K562 (cell line): ENCODE measurements around the gene POU2F1. TPM values are rescaled to one million over a fixed set of nuclear protein-coding genes. Genes with fewer than 3 reads are reported as not detected.

ENCODE experiments used
- ATAC-seq: fragments of 200-7000 bp; cut with Tn5 transposase; 3 replicates; pipeline ENCODE4 v1.9.1; 2020; ENCODE audit warnings: moderate library complexity
- BruUV-seq: library from RNA; stranded (reverse); fragments of 400-500 nt; replicated peaks from 2 replicates; lab custom pipeline; 2021; lab: Mats Ljungman, UMichigan
- CTCF ChIA-PET: fragments of 300-600 bp; formaldehyde crosslinking; extraction: SDS; loops from one replicate; lab custom pipeline; 2021; ENCODE audit warnings: low intra/inter-chr PET ratio; lab: Yijun Ruan, JAX
- POLR2A ChIA-PET: fragments of 300-600, 350-650 bp; sonication (Branson Sonifier 250); formaldehyde crosslinking; extraction: SDS; loops from one replicate; lab custom pipeline; 2021; ENCODE audit warnings: antibody characterized with exemption, inconsistent platforms; lab: Yijun Ruan, JAX
- DNase-seq, 4 experiments: peaks; one replicate each; pipeline versions ENCODE4 v3.0.0 to v3.0.0-alpha.2; 2011 to 2018; ENCODE audit warnings: low spot score in 3 of 4, mixed read lengths in 3 of 4; ENCODE audit errors: extremely low read depth in 1 of 4
- FAIRE-seq: peaks from 2 replicates; lab custom pipeline; 2011; peaks lifted over from hg19 to GRCh38; lab: Jason Lieb, UNC
- H2AFZ ChIP-seq: 2 replicates; pipeline ENCODE4 v1.6.0; 2011; ENCODE audit warnings: low read depth, low read length, control low read depth, inconsistent platforms
- H3K27ac ChIP-seq: fragments of 200-600 bp; 3 replicates; pipeline ENCODE4 v1.8.0; 2011; ENCODE audit warnings: low read depth, mild to moderate bottlenecking, control low read depth, inconsistent platforms, low read length, moderate library complexity, mixed read lengths; ENCODE audit errors: extremely low read depth
- H3K27me3 ChIP-seq, 2 experiments: fragments of 300-600 bp in 1 of 2; 2 replicates in 1 of 2; 3 replicates in 1 of 2; pipeline versions ENCODE4 v1.6.0 to v1.8.0; 2011; ENCODE audit warnings: inconsistent platforms in 2 of 2, low read length in 2 of 2, mild to moderate bottlenecking in 1 of 2, mixed read lengths in 1 of 2, moderate library complexity in 1 of 2; ENCODE audit not compliant: control insufficient read depth in 2 of 2, insufficient read depth in 2 of 2
- H3K36me3 ChIP-seq: fragments of 300-600 bp; 3 replicates; pipeline ENCODE4 v1.8.0; 2011; ENCODE audit warnings: mild to moderate bottlenecking, low read length, inconsistent platforms; ENCODE audit not compliant: control insufficient read depth, insufficient read depth
- H3K4me1 ChIP-seq, 2 experiments: fragments of 200-600 bp in 1 of 2; replicated peaks in 1 of 2; 2 replicates in 1 of 2; 3 replicates in 1 of 2; pipeline versions ENCODE4 v1.5.1 to v1.8.0; 2011; ENCODE audit warnings: inconsistent platforms in 2 of 2, low read length in 2 of 2, mild to moderate bottlenecking in 1 of 2, mixed read lengths in 1 of 2, moderate library complexity in 1 of 2; ENCODE audit not compliant: control insufficient read depth in 2 of 2, insufficient read depth in 2 of 2
- H3K4me2 ChIP-seq: 2 replicates; pipeline ENCODE4 v1.6.1; 2011; ENCODE audit warnings: low read length, control low read depth, inconsistent platforms, mixed read lengths; ENCODE audit not compliant: insufficient read depth
- H3K4me3 ChIP-seq: fragments of 200-600 bp; sonication (generic), shearing (Covaris generic); 2 replicates; pipeline ENCODE4 v1.5.1; 2016; ENCODE audit warnings: control low read depth, inconsistent platforms
- H3K79me2 ChIP-seq: fragments of 200-600 bp; 3 replicates; pipeline ENCODE4 v1.8.0; 2011; ENCODE audit warnings: low read length, inconsistent platforms; ENCODE audit not compliant: control insufficient read depth, insufficient read depth
- H3K9ac ChIP-seq, 2 experiments: 2 replicates each; pipeline versions ENCODE4 v1.6.0 to v1.6.1; 2011; ENCODE audit warnings: low read depth in 2 of 2, low read length in 2 of 2, control low read depth in 1 of 2, inconsistent platforms in 1 of 2, mild to moderate bottlenecking in 1 of 2, mixed read lengths in 1 of 2; ENCODE audit not compliant: insufficient read depth in 1 of 2
- H3K9me1 ChIP-seq: one replicate; pipeline ENCODE4 v1.6.0; 2011; ENCODE audit warnings: inconsistent platforms, mild to moderate bottlenecking, low read length, moderate library complexity; ENCODE audit not compliant: control insufficient read depth, insufficient read depth
- H3K9me3 ChIP-seq: replicated peaks from 2 replicates; pipeline ENCODE4 v1.5.1; 2011; ENCODE audit warnings: low read depth, low read length, inconsistent platforms; ENCODE audit not compliant: control insufficient read depth, insufficient read depth
- H4K20me1 ChIP-seq: replicated peaks from 2 replicates; pipeline ENCODE4 v1.6.1; 2011; ENCODE audit warnings: low read length, inconsistent platforms, mixed read lengths; ENCODE audit not compliant: control insufficient read depth, insufficient read depth
- ASH1L ChIP-seq: fragments of 450-650 bp; IDR thresholded peaks from 2 replicates; pipeline ENCODE4 v1.6.1; 2018; ENCODE audit warnings: borderline replicate concordance, mild to moderate bottlenecking, low read depth; ENCODE audit not compliant: partially characterized antibody
- ATF3 ChIP-seq, 2 experiments: fragments of 450-650 bp in 1 of 2; sonication (generic) in 1 of 2; formaldehyde crosslinking in 1 of 2; IDR thresholded peaks in 1 of 2; conservative IDR thresholded peaks in 1 of 2; 2 replicates each; pipeline versions ENCODE4 v1.6.1 to v1.8.1; 2016 to 2023; ENCODE audit warnings: mild to moderate bottlenecking in 2 of 2, moderate library complexity in 2 of 2, inconsistent platforms in 1 of 2, missing genetic modification reagents in 1 of 2
- CBX8 ChIP-seq: fragments of 200-600 bp; sonication (generic); IDR thresholded peaks from 2 replicates; pipeline ENCODE4 v1.6.1; 2012; ENCODE audit warnings: borderline replicate concordance, mixed run types, low read depth, mild to moderate bottlenecking, moderate library complexity, mixed read lengths, low read length, control low read depth, inconsistent platforms; ENCODE audit not compliant: poor library complexity, severe bottlenecking; ENCODE audit errors: extremely low read depth
- FOXP4 ChIP-seq: sonication (generic); formaldehyde crosslinking; IDR thresholded peaks from 2 replicates; pipeline ENCODE4 v1.8.0; 2022; ENCODE audit warnings: mild to moderate bottlenecking, missing genetic modification reagents, borderline replicate concordance
- NFIX ChIP-seq: fragments of 250-450 bp; sonication (Bioruptor Pico); IDR thresholded peaks from 2 replicates; pipeline ENCODE4 v1.4.0; 2020; ENCODE audit warnings: low read depth, mild to moderate bottlenecking, moderate library complexity
- NR2C1 ChIP-seq, 2 experiments: fragments of 450-650 bp; IDR thresholded peaks; 2 replicates each; pipeline ENCODE4 v1.6.1; 2017; ENCODE audit warnings: mild to moderate bottlenecking in 2 of 2, antibody characterized with exemption in 1 of 2, inconsistent platforms in 1 of 2, missing compliant biosample characterization in 1 of 2, missing genetic modification characterization in 1 of 2
- RFX7 ChIP-seq: fragments of 250-450 bp; sonication (Bioruptor Pico); IDR thresholded peaks from 2 replicates; pipeline ENCODE4 v1.5.1; 2021; ENCODE audit warnings: mild to moderate bottlenecking
- TSC22D4 ChIP-seq: fragments of 450-650 bp; IDR thresholded peaks from 2 replicates; pipeline ENCODE4 v1.6.1; 2016; ENCODE audit warnings: missing genetic modification characterization, missing biosample characterization, control low read depth
- ZBTB1 ChIP-seq: sonication (generic); formaldehyde crosslinking; IDR thresholded peaks from 2 replicates; pipeline ENCODE4 v1.8.1; 2023; ENCODE audit warnings: missing genetic modification reagents, low read depth, mild to moderate bottlenecking, borderline replicate concordance
- ZNF280A ChIP-seq: fragments of 450-650 bp; IDR thresholded peaks from 2 replicates; pipeline ENCODE4 v1.6.1; 2018; ENCODE audit warnings: mild to moderate bottlenecking, low read depth; ENCODE audit not compliant: partially characterized antibody
- ZNF512 ChIP-seq: IDR thresholded peaks from 2 replicates; pipeline ENCODE4 v1.6.1; 2016; ENCODE audit warnings: missing genetic modification characterization, missing compliant biosample characterization
- ZNF830 ChIP-seq: fragments of 250-450 bp; sonication (Bioruptor Pico); IDR thresholded peaks from 2 replicates; pipeline ENCODE4 v1.5.0; 2021; ENCODE audit warnings: mild to moderate bottlenecking
- WGBS: fragments of 100-300 bp; shearing (Covaris generic); methylation state at CpG from one replicate; pipeline ENCODE4 v1.1.6; 2016; ENCODE audit warnings: low coverage, mixed read lengths; ENCODE audit not compliant: insufficient coverage; ENCODE audit errors: missing lambda C conversion rate; 5-methylcytosine and 5-hydroxymethylcytosine counted together
- in situ Hi-C: fragments of 300-500 bp; cut with MboI; formaldehyde crosslinking; loops from 4 replicates; pipeline ENCODE4 v1.15.0; 2018; ENCODE audit warnings: inconsistent platforms, mixed read lengths
- intact Hi-C: fragments of 100-400 bp; cut with micrococcal nuclease; formaldehyde crosslinking; loops from 2 replicates; pipeline ENCODE4 v1.14.2; 2022
- polyA plus RNA-seq, 8 experiments: library from polyadenylated mRNA; depleted of rRNA in 4 of 8; stranded (reverse) in 5 of 8; unstranded in 3 of 8; fragments of >200 nt; fragmentation: Nextera tagmentation in 2 of 8; fragmentation: Illumina TruSeq in 1 of 8; extraction: Ambion mirVana in 2 of 8; extraction: Trizol in 1 of 8; gene quantifications; 2 replicates each; pipeline versions ENCODE4 v1.2.1 to v1.2.3, GENCODE V29; 2011 to 2014; ENCODE audit warnings: inconsistent platforms in 1 of 8, missing spikeins in 1 of 8
- total RNA-seq, 7 experiments: library from RNA; depleted of rRNA in 6 of 7; stranded (reverse); fragments of >200 nt in 6 of 7; fragmentation: Illumina TruSeq in 2 of 7; extraction: Trizol in 2 of 7; gene quantifications; 2 replicates each; pipeline versions ENCODE4 v1.2.1 to v1.2.3, GENCODE V29; 2011 to 2021; ENCODE audit warnings: low replicate concordance in 1 of 7

The POU2F1 gene
- total and polyA plus RNA-seq, 9 of the 15 experiments (the other 6 are each of a cell fraction or from before 2014, with no cell fraction given): 2.6 to 22.3 (median 8.8) TPM

GRCh38 chr1:167463875-167464575 is 243.3 kb downstream of the POU2F1 start (continued):
- no peak for TF ChIP-seq ATF3 (IDR thresholded peaks at IDR 0.05)
- TF ChIP-seq ATF3 (CRISPR knock-in tag; conservative IDR thresholded peaks at IDR 0.05): no peak
- no peak for TF ChIP-seq ZNF512
- no peak for TF ChIP-seq NR2C1 (IDR thresholded peaks at IDR 0.05)
- TF ChIP-seq NR2C1 (tag; IDR thresholded peaks at IDR 0.05): no peak
- TF ChIP-seq CBX8: peak; percentile 60
- no peak for TF ChIP-seq TSC22D4 (tag)

- H3K36me3 ChIP-seq: no peaks in the 10 kb centered on the region
- no peak for DNase-seq
- TF ChIP-seq ZNF280A: no peak
- no peak for TF ChIP-seq ZNF830 (CRISPR knock-in tag)
- no peak for TF ChIP-seq FOXP4 (CRISPR knock-in tag)
- no peak for TF ChIP-seq RFX7 (CRISPR knock-in tag)
- TF ChIP-seq ZBTB1 (CRISPR knock-in tag): no peak
- no peak for TF ChIP-seq ASH1L
- no peak for TF ChIP-seq NFIX (CRISPR knock-in tag)
- TF ChIP-seq, all 486 proteins: peak for 0
- ATAC-seq (peak; percentile 31; the same call in 1 of the 3 replicates), FAIRE-seq (no peak)
- H4K20me1 ChIP-seq: no peaks in the 10 kb centered on the region
- peaks cover 11 to 34% of the 10 kb centered on the region in 2 experiments; a peak in 4 of 5 replicates for H3K27me3 ChIP-seq
- H3K4me3 ChIP-seq: no peak overlapping the region
- H3K4me2 ChIP-seq: no peak overlapping the region
- POLR2A ChIA-PET: interaction anchor here (1.6 kb wide), 2 partner anchors 10 to 16 kb away, joined by 3 to 4 read pairs; no protein-coding TSS in a partner anchor
- no peaks in the 10 kb centered on the region for H3K9me1 ChIP-seq
- H2AFZ ChIP-seq: no peak overlapping the region
- no peak overlapping the region for H3K27ac ChIP-seq
- 24% methylated on average over 2 of the region's 2 CpGs for WGBS
- no peak overlapping the region for H3K9ac ChIP-seq
- CTCF ChIA-PET: no interaction called here
- H3K9me3 ChIP-seq: no peaks in the 10 kb centered on the region
- H3K79me2 ChIP-seq: no peaks in the 10 kb centered on the region
- no TSS peak for BruUV-seq
- intact Hi-C loops (no loop called here), in situ Hi-C loops (no loop called here)
- peaks cover 4% of the 10 kb centered on the region in 2 experiments; a peak in 3 of 5 replicates for H3K4me1 ChIP-seq
Observed at GRCh38 chr1:167465018-167465417, 244.3 kb downstream of the POU2F1 start.
